Measurements from ENCODE around the gene RARRES2.

RARRES2 gene

GRCh38 chr7:150358988-150359621 is 17.7 kb upstream of the RARRES2 start:
- no peak for TF ChIP-seq BHLHE40 (IDR thresholded peaks at IDR 0.05; ENCODE audit: borderline replicate concordance)
- TF ChIP-seq LEF1 (IDR thresholded peaks at IDR 0.05; ENCODE audit: borderline replicate concordance): no peak
- no peak for TF ChIP-seq FOXM1 (IDR thresholded peaks at IDR 0.05; ENCODE audit: borderline replicate concordance)
- TF ChIP-seq FOXK2 (IDR thresholded peaks at IDR 0.05): no peak
- TF ChIP-seq CTBP1 (IDR thresholded peaks at IDR 0.05; ENCODE audit: borderline replicate concordance): no peak
- no peak for TF ChIP-seq TARDBP (IDR thresholded peaks at IDR 0.05)
- TF ChIP-seq FOXA1 (IDR thresholded peaks at IDR 0.05): no peak
- TF ChIP-seq L3MBTL2 (conservative IDR thresholded peaks at IDR 0.05): no peak
- no peak for TF ChIP-seq HDGF (IDR thresholded peaks at IDR 0.05; ENCODE audit: borderline replicate concordance)
- no peak for TF ChIP-seq NFRKB (IDR thresholded peaks at IDR 0.05)
- no peak for TF ChIP-seq SP1 (IDR thresholded peaks at IDR 0.05)
- no peak for TF ChIP-seq ZNF384 (IDR thresholded peaks at IDR 0.05)
- POLR2A ChIA-PET: interaction anchor here (1.8 kb wide), 1 partner anchor 9 kb away, joined by 11 read pairs; the partner anchor contains the start of gene REPIN1
- CTCF ChIA-PET: no interaction called here
- DNase-seq (ENCODE audit: extremely low spot score): no peak

DNA sequence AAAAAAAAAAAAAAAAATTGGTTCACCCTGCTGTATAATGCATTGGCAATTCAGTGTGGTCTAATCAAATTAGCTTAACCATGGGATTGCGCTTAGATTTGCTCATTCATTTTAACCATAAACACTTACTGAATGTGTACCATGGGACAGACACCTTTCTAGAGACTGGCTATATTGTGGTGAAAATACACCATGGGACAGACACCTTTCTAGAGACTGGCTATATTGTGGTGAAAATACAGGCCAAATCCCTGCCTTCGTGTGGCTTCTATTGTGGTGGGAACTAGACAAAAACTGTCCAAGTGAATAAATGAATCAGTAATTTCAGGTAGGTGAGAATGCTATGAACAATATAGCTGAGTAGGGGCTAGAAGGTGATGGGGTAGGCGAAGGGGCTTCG is 17.0 kb upstream of the RARRES2 start:
- ChIA-PET POLR2A (interaction anchor here (1.8 kb wide), 1 partner anchor 10 kb away, joined by 11 read pairs; the partner anchor contains the start of gene REPIN1), CTCF (no interaction called here)
- DNase-seq (ENCODE audit: extremely low spot score): no peak
- TF ChIP-seq FOXM1 (IDR thresholded peaks at IDR 0.05; ENCODE audit: borderline replicate concordance) (no peak), FOXA1 (IDR thresholded peaks at IDR 0.05) (no peak)

DNA sequence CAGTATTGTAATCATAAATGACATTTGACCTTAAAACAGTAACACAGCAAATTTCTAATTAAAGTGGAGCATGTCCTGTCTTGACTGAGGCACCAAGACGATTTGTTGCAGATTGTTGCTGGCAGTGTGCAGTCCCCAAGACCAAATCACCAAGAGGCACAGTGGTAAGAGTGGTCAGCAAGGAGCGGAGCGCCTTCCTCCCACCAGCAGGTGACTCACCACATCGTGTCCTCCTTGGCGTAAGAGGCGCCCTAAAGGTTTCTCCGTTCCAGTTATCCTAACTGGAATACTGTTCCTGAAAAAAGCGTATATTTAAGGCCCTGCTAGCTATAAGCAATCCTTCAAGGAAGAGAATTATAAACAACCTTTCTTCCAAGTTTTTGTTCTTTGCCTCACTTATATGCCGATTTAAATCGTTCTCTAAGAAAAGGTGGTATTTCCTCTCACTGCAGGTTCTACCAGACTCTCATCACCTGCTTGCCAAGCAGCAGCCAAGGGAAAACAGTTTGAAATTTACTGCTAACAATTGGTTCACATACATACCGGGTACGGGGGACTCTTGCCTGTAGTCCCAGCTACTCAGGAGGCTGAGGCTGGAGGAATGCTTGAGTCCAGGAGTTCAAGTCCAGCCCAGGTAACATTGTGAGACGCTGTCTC is 16.5 kb upstream of the RARRES2 start:
- ChIA-PET POLR2A (interaction anchor here (0.6 to 1.8 kb wide), 2 partner anchors 10 to 20 kb away, joined by 5 to 11 read pairs; partner anchors contain the start of gene REPIN1), CTCF (interaction anchor here (0.6 kb wide), 1 partner anchor 10 kb away, joined by 4 read pairs; no protein-coding TSS in a partner anchor)
- DNase-seq (ENCODE audit: extremely low spot score): no peak
- TF ChIP-seq ELF4 (IDR thresholded peaks at IDR 0.05) (no peak), TARDBP (IDR thresholded peaks at IDR 0.05) (no peak), NFRKB (IDR thresholded peaks at IDR 0.05) (no peak), ARNT (IDR thresholded peaks at IDR 0.05) (no peak), PKNOX1 (IDR thresholded peaks at IDR 0.05) (no peak), SP1 (IDR thresholded peaks at IDR 0.05) (no peak), HDGF (IDR thresholded peaks at IDR 0.05; ENCODE audit: borderline replicate concordance) (no peak), FOXK2 (IDR thresholded peaks at IDR 0.05) (no peak), L3MBTL2 (conservative IDR thresholded peaks at IDR 0.05) (no peak), SUZ12 (IDR thresholded peaks at IDR 0.05) (no peak), FOXM1 (IDR thresholded peaks at IDR 0.05; ENCODE audit: borderline replicate concordance) (no peak), LEF1 (IDR thresholded peaks at IDR 0.05; ENCODE audit: borderline replicate concordance) (no peak), CTBP1 (IDR thresholded peaks at IDR 0.05; ENCODE audit: borderline replicate concordance) (no peak), BHLHE40 (IDR thresholded peaks at IDR 0.05; ENCODE audit: borderline replicate concordance) (no peak), FOXA1 (IDR thresholded peaks at IDR 0.05) (no peak), ZNF384 (IDR thresholded peaks at IDR 0.05) (no peak)

GRCh38 chr7:150357270-150357669 is 15.8 kb upstream of the RARRES2 start:
- POLR2A ChIA-PET: interaction anchor here (0.6 to 1.8 kb wide), 2 partner anchors 11 to 21 kb away, joined by 5 to 11 read pairs; partner anchors contain the start of gene REPIN1
- CTCF ChIA-PET: interaction anchor here (2.4 to 2.5 kb wide), 2 partner anchors 9 to 19 kb away, joined by 9 to 10 read pairs; no protein-coding TSS in a partner anchor
- DNase-seq (ENCODE audit: extremely low spot score): no peak
- TF ChIP-seq L3MBTL2 (conservative IDR thresholded peaks at IDR 0.05) (no peak), CTBP1 (IDR thresholded peaks at IDR 0.05; ENCODE audit: borderline replicate concordance) (no peak), TARDBP (IDR thresholded peaks at IDR 0.05) (no peak)

DNA sequence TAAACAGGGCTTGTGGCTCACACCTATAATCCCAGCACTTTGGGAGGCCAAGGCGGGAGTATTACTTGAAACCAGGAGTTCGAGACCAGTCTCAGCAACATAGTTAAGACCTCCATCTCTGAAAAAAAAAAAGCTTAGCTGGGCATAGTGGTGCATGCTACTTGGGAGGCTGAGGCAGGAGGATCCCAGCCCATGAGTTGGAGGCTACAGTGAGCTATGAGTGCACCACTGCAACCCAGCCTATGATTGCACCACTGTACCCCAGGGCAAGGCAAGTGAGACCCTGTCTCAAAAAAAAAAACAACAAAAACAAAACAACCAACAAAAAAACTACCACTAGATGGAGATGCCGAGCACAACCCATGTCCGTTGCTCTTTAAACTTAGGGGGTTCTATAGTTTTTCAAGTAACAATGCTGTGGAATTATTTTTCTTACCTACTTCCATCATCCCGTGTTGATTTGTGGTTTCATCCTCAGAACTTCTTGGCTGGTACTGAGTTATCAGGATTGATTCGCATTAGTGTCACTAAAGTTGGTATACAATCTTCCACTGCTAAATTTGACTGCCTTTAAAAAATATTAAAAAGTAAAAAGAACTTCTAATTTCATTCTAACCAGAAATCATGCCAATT is 15.0 kb upstream of the RARRES2 start:
- POLR2A ChIA-PET: interaction anchor here (3.4 kb wide), 1 partner anchor 13 kb away, joined by 22 read pairs; the partner anchor contains the start of gene REPIN1
- peak; percentile 65 for DNase-seq (ENCODE audit: extremely low spot score)
- CTCF ChIA-PET: interaction anchor here (0.5 to 2.5 kb wide), 5 partner anchors 10 to 1442 kb away, joined by 3 to 10 read pairs (median 7); no protein-coding TSS in a partner anchor

DNA sequence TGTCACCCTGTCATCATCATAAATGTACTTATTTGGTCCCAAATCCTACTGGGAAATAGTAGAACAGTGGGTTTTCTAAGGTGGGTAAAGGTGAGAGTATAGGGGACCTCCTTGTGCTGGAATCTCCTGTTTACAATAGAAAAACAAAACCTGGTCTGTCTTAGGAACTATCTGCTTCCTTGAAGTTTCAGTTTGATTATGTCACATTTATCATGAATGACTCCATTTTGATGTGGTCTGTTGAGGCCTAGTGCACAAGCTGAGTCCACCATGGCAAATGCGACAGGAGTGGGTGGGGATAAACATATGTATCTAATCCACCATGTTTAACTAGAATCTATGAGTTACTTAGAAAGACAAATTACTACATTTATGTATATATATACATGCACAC is 14.2 kb upstream of the RARRES2 start:
- ChIA-PET POLR2A (interaction anchor here (1.0 to 3.4 kb wide), 4 partner anchors 13 to 32 kb away, joined by 3 to 22 read pairs (median 5); partner anchors contain the start of genes ACTR3C, LRRC61 and REPIN1), CTCF (interaction anchor here (0.5 to 2.5 kb wide), 3 partner anchors 11 to 1441 kb away, joined by 7 to 10 read pairs (median 9); no protein-coding TSS in a partner anchor)
- DNase-seq (ENCODE audit: extremely low spot score): no peak
- no peak for TF ChIP-seq PKNOX1 (IDR thresholded peaks at IDR 0.05)
- no peak for TF ChIP-seq ELF4 (IDR thresholded peaks at IDR 0.05)
- no peak for TF ChIP-seq ARNT (IDR thresholded peaks at IDR 0.05)
- no peak for TF ChIP-seq L3MBTL2 (conservative IDR thresholded peaks at IDR 0.05)
- no peak for TF ChIP-seq HDGF (IDR thresholded peaks at IDR 0.05; ENCODE audit: borderline replicate concordance)
- no peak for TF ChIP-seq SUZ12 (IDR thresholded peaks at IDR 0.05)
- no peak for TF ChIP-seq FOXK2 (IDR thresholded peaks at IDR 0.05)
- no peak for TF ChIP-seq SP1 (IDR thresholded peaks at IDR 0.05)
- no peak for TF ChIP-seq NFRKB (IDR thresholded peaks at IDR 0.05)
- no peak for TF ChIP-seq ZNF384 (IDR thresholded peaks at IDR 0.05)
- no peak for TF ChIP-seq CTBP1 (IDR thresholded peaks at IDR 0.05; ENCODE audit: borderline replicate concordance)
- TF ChIP-seq TARDBP (IDR thresholded peaks at IDR 0.05): no peak
- TF ChIP-seq LEF1 (IDR thresholded peaks at IDR 0.05; ENCODE audit: borderline replicate concordance): no peak
- TF ChIP-seq BHLHE40 (IDR thresholded peaks at IDR 0.05; ENCODE audit: borderline replicate concordance): no peak
- no peak for TF ChIP-seq FOXM1 (IDR thresholded peaks at IDR 0.05; ENCODE audit: borderline replicate concordance)
- no peak for TF ChIP-seq FOXA1 (IDR thresholded peaks at IDR 0.05)

More for the DNA sequence above, 15.0 kb upstream of the RARRES2 start:
- TF ChIP-seq ZNF384 (IDR thresholded peaks at IDR 0.05): peak; percentile 86
- no peak for TF ChIP-seq CTBP1 (IDR thresholded peaks at IDR 0.05; ENCODE audit: borderline replicate concordance)

Data from HEK293T (cell line).